ENCODE data around the gene WDR5.

WDR5 gene

GRCh38 chr9:134174526-134175290, 38.8 kb downstream of the WDR5 start:
- no peak for DNase-seq (ENCODE audit: low read depth)

- no peak for DNase-seq (ENCODE audit: low read depth)
Observed at GRCh38 chr9:134175291-134175807, 39.5 kb downstream of the WDR5 start.

- DNase-seq (ENCODE audit: low read depth), result no peak
Observed at GRCh38 chr9:134175808-134176598, 40.1 kb downstream of the WDR5 start.

GRCh38 chr9:134176599-134176968, 40.7 kb downstream of the WDR5 start:
- DNase-seq (ENCODE audit: low read depth), result no peak

GRCh38 chr9:134177186-134177585, 41.3 kb downstream of the WDR5 start:
- DNase-seq (ENCODE audit: low read depth), result no peak

- no peak for DNase-seq (ENCODE audit: low read depth)
Observed at GRCh38 chr9:134177624-134178393, 41.9 kb downstream of the WDR5 start.

GRCh38 chr9:134178394-134178767, 42.5 kb downstream of the WDR5 start:
- no peak for DNase-seq (ENCODE audit: low read depth)

- no peak for DNase-seq (ENCODE audit: low read depth)
Observed at GRCh38 chr9:134178768-134179551, 43.1 kb downstream of the WDR5 start.

GRCh38 chr9:134179595-134179917, 43.7 kb downstream of the WDR5 start:
- DNase-seq (ENCODE audit: low read depth), result no peak

GRCh38 chr9:134179918-134180785, 44.3 kb downstream of the WDR5 start:
- no peak for DNase-seq (ENCODE audit: low read depth)

- no peak for DNase-seq (ENCODE audit: low read depth)
Observed at GRCh38 chr9:134180786-134181647, 45.1 kb downstream of the WDR5 start.

GRCh38 chr9:134181648-134182034, 45.8 kb downstream of the WDR5 start:
- DNase-seq (ENCODE audit: low read depth), result no peak

- DNase-seq (ENCODE audit: low read depth), result no peak
Observed at GRCh38 chr9:134182554-134183085, 46.7 kb downstream of the WDR5 start.

GRCh38 chr9:134185536-134186011, 49.7 kb downstream of the WDR5 start:
- DNase-seq (ENCODE audit: low read depth), result no peak

GRCh38 chr9:134186471-134187109, 50.7 kb downstream of the WDR5 start:
- no peak for DNase-seq (ENCODE audit: low read depth)

GRCh38 chr9:134187110-134187531, 51.2 kb downstream of the WDR5 start:
- no peak for DNase-seq (ENCODE audit: low read depth)

- DNase-seq (ENCODE audit: low read depth), result no peak
Observed at GRCh38 chr9:134187891-134188385, 52.1 kb downstream of the WDR5 start.

GRCh38 chr9:134188386-134189144, 52.7 kb downstream of the WDR5 start:
- no peak for DNase-seq (ENCODE audit: low read depth)
